COR-L47 (cell line): Measurements from ENCODE around the gene KCNMB2.
A peak's percentile ranks its signal among the peaks of the same experiment; 100 is the strongest.

Source experiments
- DNase-seq: peaks from one replicate; lab custom pipeline; 2025; lab: John Stamatoyannopoulos, UW

KCNMB2 gene

DNA sequence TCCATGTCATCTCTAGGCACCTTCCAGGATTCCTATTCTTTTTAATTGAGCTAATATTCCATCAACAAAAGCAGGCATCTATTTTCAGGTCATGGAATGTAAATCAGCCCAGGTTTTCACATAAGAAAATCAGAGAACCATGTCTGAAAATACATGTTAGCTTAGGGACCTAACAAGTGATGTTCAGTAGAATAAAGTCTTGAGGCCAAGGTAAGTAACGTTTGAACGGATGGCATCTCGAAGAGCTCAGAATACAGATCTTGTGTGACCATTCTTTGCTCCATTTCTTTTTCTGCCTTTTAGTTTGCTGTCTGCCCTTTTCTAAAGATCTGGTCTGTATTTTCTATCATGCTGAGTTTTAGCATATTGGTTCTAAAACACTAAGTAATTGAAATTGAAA lies 16.5 kb upstream of the KCNMB2 start:
- no peak for DNase-seq

DNA sequence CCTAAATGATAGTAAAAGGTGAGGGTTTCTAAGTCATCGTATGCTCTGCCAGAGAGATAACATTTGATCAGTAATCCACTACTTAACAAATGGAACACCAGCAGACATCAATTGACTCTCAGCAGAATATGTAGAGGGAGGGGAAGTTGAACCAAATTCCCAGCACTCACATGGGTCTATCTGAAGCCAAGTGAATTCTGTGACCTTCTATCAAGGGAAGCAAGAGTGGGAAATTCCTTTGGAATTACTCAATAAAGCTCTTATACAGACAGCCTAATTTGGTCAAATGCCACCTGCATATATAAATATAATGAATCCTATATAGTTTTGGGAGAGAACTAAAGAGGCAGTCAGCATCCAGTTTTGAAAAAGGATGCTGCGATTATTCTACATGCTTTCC lies 15.8 kb upstream of the KCNMB2 start:
- DNase-seq = no peak

DNA sequence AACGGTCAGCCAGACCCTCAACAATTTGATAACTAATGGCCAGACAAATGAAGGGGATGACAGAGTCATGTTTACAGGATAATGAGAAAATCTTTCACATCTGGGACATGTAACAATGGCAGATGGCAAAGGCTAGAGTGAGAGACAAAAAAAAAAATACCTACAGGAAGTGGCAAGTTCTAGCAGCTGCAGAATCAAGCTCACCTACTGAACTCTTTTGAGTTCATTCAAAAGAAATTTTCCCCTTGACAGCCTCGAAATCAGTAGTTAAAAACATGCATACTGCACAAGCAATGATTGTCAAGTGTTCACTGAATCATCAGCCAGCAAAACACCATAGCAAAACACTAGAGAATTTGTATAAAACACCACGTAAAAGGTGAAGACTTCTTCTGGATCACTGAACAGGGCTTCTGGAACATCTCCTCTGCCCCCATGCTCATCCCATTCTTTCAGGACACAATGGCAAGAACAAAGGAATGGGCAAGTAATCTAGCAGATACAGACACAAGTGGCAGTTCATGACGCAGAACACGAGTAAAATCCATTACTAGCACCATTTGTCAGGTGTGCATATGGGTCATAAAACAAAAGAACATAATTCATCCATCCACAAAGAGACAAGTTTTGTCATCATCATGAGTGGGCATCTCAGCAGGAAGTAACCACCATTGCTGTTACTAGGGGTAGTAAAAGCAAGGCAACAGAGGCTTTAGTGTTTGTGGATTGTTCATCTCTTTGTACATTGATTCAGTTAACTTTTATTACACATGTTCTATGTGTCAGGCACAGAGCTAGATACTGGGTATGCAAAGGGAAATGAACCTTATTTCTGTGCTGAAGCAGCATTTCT lies 13.8 kb upstream of the KCNMB2 start:
- DNase-seq = no peak

DNA sequence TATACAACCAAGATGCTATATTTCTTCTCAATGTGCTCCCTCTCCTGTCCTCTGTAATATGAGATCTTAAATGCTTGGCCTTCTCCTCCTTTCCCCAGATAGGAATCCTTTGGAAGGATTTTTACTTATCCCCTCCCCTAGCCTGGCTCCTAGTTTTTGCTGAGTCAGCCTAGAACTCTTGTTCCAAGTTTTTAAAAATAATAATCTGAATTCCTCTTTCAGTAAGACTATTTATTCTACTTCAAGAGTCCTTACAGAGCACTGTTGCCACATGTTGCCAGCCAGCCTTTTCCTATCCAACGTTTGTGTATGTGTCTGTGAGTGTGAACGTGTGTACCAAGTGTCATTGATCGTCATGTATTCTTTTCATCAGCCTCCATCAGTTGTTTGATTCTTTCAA lies 11.0 kb upstream of the KCNMB2 start:
- DNase-seq = no peak

DNA sequence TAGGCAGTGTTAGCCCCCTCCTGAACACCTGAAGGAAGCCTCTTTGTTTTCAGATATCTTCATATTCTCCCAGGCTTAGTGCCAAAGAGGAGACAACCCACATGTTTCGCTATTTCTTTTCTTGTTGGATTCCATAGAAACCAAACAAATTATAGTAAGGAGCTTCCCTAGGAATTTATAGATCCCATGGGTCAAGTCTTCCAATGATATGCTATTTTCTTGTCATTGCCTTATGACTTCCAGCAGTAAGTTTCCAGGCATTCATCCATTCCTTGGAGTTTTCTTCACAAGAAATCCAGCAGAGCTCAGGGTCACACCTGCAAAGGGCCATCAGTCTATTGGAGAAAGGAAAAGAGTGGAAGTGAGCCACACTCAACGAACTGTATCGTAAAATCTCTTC lies 9.9 kb upstream of the KCNMB2 start:
- DNase-seq = no peak

DNA sequence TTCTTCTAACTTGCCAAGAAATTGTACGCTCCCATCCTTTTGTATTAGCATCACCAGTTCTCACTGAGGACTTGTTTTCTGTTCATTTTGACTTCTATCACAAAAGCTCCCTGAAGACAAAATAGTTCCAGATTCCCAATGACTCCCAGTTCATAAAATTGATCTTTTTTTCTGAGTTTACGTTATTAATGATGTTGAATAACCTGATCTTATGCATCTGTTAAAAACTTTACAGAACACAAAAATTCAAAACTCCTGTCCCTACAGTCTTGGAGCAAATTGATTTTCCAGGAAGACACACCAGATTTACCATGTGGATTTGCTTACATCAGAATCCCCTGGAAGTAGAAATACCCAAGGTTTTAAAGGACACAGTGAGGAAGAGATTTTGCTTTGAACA lies 8.3 kb upstream of the KCNMB2 start:
- no peak for DNase-seq

DNA sequence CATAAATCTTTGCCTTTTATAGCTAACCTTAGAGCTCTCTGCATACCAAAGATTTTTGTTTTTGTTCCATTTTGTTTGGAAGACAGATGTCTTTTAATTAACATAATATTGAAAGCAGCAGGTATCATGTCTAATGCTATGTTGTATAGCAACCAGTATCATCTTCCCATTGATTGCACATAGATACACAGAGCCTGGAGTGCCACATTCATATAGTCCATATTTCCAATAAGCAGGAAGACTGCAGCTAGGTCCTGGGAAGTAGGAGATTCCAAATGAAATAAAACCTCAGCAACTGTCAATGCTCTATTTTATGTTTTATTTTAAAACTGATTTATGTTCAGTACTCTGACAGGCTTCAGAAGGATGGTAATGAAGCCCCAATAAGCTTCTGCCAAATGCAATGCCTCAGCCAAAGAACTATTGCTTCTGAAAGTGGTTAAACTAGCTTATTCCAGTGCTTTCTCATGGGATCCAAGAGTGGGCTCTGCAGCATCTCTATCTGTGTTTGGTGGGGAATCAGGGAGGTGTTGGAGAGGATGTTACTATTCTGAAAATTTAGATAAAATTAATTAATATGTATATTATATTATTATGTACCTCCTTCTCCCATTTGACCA lies 6.5 kb upstream of the KCNMB2 start:
- DNase-seq = no peak

DNA sequence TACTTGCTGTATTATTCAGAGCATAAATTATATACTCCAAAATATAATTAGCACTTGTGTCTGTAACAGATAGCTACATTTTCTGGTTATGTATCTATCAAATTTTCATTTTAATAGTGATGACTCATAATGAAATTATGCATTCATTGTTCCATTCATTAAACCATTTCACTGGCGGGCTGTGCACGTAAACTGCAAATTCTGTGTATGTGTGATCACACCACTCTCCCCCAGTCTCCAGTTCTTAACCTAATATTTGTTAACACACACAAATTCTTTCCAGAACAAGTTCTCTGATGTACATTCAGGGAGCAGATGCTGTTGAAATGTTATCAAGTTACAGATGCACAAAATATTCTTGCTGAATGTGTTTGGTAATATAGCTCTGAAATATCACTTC lies 3.8 kb upstream of the KCNMB2 start:
- DNase-seq = peak; percentile 26

DNA sequence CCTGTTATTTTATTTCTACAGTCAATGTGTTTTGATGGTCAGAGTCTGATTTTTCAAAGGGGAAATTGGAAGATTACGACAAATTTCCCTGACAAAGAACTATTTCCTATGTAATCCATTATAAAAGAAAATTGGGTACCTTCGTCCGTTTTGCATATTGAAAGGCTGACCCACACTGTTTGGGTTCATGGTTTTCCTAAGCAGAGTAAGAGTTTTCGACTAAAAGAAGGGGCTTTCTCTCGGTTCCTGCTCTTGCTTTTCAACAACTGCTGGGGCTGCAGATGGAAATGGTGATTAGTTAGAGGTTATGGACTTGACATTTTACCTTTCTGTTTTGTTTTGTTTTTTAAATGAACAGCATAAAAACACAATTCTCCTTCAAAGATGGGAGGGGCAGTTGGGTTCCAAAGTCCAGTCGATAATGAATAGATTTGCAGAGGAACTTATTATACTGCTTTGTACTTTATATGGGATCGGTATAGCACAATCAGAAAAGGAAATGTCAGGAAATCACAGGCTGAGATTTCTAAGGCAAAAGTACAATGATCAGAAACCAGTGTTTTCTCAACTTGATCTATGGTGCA lies 978 bp downstream of the KCNMB2 start:
- peak; percentile 38 for DNase-seq

DNA sequence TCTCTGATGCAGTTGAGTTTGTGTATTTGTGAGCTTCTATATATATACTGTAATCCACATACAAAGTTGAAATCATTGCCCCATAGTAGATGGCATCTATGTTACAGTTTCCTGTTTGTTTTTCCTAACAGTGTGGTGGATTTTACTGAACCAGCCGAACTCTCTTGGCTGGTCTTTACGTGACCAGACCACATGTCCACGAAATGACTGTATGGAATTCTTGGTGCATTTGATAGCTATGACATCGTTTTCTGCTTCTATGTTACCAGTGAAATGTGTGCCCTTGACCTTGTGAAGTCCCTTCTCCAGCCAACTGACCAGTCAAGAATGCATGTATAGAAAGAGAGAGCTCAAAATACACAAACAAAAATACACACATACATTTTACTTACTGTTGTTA lies 1.8 kb downstream of the KCNMB2 start:
- DNase-seq = peak; percentile 51

DNA sequence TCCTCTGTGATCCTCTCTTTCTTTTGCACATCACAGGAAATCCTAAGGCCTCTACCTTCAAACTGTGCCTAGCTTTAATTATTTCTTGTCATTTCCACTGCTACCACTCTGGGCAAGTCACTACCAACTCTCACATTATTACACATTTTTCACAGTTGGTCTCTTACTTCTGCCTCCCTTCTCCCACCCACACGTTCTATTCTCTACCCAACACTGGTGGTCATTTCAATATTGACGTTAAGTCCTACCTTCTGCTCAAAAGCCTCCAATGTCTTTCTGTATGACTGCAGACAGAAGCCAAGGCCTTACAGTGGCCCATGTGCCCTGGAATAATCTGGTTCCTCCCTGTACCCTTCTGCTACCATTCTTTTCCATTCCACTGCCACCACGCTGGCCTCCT lies 3.9 kb downstream of the KCNMB2 start:
- DNase-seq = no peak

DNA sequence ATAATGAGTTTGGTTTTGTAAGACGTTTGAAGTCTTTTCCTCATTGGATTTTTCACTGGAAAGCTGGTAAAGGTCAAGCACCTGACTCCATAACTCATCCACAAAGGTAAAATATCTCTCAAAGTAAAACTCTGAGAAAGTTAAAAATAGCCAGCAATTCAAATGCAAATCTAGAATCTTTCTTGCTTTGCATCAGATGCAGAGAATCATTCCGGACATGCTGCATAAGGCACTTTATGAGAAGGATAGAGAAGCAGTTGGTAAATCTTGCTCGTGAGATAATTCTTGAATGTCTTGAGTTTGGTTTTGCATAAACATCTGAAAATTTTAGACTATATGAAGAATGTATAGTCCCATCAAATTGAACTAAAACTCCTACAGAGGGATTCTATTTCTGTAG lies 9.1 kb downstream of the KCNMB2 start:
- no peak for DNase-seq

DNA sequence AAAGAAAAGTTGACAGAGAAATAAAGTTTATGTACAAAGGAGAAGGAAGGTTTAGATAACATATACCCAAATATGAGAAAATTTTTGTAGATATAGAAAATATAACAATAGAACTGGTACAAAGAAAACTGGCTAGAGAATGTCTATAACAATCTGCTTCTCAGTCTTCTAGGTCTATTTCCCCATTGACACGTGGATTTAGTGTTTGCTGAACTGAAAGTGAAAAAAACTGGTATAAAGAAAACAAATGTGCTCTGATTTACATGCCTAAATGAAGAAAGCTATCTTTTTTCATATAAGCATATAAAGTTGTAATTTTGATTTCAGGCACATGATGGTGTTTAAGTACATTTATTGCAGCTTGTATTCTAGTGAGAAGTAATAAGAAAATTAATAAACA lies 9.8 kb downstream of the KCNMB2 start:
- DNase-seq = no peak

DNA sequence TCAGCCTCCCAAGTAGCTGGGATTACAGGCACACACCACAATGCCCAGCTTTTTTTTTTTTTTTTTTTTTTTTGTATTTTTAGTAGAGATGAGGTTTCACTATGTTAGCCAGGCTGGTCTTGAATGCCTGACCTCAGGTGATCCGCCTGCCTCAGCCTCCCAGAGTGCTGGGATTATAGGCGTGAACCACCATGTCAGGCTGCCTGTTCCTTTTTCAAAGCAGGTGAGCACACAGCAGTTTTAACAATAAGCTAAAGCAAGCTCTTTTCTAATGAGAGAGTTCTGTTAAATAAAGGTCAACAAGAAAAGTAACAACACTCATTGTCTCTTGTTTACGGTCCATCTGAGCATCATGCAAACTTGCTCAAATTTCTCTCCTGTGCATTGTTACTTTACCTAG lies 13.2 kb downstream of the KCNMB2 start:
- DNase-seq = peak; percentile 67

DNA sequence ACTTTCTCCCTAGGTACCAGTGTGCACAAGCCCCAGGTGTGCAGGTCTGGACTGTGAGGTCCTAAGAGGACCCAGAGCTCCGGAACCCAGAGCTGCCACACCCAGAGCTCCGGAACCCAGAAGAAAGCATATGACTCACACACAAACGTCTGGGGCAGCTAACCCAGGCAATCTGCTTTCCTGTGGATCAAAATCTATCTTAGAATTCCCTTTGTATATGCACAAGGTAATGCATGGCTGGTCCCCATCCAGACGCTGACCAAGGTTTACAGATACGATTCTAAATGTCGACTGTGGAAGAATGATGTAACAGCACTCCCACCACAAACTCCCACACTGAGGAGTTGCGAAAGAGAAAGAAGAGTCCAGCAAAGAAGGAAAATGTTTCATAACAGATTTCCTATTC lies 15.7 kb downstream of the KCNMB2 start:
- DNase-seq = no peak

DNA sequence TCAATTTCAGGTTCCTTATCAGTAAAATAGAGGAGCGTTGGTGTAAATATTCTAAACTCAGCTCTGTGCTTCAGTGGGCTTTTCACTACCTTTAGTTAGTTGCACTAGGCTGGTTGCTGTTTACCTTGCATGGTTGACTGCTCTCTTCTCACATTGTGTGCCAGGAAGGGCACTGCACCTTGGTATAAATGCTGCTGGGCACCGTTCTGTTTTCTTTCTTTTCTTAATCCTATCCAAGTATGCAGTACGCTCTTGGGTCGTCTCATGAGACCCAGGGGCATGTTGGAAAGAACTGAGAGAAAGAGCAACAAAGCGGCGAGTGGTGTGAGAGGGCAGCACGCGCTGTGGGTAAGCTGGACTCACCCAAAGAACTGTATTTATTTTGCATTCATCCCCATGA lies 22.4 kb downstream of the KCNMB2 start:
- DNase-seq = peak; percentile 89

DNA sequence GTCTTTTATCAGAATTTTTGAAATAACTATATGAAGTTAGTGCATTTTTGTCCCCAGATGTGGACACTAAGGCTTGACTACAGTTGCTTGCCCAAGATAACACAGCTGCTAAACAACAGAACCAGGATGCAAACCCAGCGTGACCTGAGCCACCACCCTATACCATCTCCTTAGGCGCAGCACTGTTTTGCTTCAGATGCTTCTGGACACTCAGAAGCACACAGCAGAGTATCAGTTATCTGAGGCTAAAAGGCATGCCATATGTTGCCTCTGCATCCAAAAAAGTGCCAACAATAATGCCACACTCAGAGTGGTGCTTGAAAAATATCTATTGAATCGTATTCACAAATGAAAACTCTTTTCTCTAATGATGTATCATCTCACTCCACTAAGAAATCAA lies 24.5 kb downstream of the KCNMB2 start:
- peak; percentile 21 for DNase-seq

DNA sequence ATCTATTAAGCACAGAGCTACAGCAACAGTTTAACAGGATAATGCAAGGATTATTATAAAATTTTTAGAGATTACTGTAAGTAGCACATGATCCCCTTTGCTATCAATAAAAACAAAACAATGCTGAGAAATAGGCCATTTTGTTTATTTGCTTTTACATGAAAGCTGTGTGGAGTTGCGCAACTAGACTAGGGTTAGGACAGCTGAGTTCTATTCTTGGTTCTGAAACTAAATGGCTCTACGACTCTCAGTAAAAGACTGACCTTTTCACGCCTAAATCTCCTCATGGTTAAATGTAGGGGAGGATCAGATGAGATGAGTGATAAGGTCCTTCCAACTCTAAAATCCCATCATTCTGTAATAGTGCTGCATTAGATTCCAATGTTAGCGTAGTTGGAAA lies 25.0 kb downstream of the KCNMB2 start:
- no peak for DNase-seq

DNA sequence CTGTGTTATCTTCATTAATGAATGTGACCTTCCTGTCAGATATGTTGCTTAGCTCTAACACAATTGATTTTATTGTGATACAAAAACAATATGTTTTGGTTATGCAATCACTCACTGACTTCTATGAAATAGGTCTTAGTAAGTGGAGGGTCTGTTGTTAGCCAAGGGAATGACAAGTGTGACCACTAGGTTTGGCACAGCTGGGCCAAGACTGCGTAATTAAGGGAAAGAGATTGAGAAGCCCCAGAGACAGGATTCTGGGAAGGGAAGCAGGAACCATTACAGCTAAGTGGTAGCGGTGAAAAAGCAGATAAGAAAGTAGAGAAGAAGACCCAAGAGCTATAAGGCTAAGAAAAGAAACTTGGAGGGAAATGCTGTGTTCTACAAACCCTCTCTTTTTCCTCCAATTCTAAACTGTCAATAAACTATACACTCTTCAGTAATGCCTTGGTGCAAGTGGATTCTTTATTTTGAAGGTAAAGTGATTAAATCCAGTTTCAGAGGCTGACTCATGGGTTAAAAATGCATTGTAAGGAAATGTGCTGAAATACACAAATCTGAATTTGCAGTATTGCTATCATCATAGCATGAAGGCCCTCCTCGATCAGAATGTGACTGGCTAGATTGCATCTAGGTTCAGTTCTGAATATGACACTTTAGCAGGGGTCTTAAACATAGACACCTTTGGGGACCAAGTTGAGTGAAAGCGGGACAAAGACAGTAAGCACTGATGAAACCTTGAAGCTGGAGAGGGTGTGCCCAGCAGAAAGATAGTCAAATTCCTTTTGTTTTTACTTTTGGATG lies 26.1 kb downstream of the KCNMB2 start:
- DNase-seq = no peak

DNA sequence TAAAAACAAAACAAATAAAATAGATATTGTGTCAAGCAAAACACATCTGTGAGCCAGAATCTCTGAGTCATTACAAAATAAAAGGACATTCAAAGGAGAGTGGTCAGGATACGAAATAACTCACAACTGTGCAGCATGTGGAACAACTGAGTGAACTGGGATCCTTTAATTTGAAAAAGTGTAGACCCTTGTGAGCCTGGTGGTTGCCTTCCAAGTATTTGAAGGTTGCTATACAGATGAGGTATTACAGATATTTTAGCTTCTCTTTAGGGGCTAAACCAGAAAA lies 26.7 kb downstream of the KCNMB2 start:
- no peak for DNase-seq

DNA sequence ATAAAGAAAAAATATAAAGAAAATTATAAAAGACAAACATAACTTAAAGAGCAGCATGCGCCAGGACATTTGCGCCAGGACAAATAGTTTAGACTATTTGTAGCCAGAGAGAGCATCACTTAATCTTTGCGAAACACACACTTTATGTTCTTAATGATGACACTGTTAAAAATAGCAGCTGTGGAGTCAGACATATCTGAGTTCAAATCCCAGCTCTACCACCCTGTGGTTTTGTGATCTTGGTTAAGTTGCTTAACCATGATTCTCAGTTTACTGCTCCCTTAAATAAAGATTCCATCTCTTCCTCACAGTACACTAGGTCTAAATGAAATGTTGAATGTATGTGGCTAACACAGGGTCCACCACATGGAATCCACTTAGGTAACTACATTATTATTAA lies 31.4 kb downstream of the KCNMB2 start:
- no peak for DNase-seq

DNA sequence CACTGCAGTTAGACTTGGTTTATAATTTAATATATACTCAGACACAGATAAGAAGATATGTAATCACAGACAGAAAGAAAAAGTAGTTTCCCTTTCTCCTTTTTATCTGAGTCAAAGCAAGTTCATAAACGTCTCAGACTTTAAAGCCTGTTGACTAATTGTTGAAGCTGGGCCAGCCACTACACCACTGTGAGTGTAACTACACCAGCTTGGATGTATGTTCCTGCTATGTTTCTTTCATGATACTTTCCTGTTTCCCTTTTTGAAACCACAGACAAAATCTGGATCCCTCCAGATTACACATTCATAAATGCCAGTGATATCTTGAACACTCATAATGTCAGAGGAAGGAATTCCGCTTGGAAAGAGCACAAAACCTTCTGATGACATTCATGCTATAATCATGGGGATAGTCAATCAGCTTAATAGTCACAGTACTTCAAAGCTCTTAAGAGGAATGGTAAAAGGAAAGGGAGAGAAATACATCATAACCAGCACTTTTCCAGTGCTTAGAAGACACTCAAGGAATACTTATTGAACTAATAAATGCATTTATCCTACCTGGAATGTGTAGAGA lies 32.0 kb downstream of the KCNMB2 start:
- no peak for DNase-seq

DNA sequence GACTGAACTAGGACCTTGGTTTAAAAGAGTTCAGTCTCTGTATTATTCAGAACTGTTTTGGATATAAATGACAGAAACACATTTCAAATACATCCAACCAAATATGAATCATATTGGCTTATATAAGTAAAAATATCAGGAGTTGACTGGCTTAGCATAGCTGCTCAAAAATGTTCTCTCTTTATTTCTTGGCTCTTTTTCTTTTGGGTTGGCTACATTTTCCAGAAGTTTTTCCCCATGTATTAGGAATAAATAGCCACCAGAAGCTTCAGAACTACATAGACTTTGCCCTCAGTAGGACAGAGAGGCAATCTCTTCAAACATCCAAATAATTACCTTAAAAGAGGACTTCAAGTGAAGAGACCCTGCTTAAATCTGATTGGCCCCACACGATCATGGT lies 32.7 kb downstream of the KCNMB2 start:
- no peak for DNase-seq
